HepG2 (cell line): ENCODE results near the gene SPRED2. TPM values are rescaled to one million over a fixed set of nuclear protein-coding genes. Genes with fewer than 3 reads are reported as not detected.

ENCODE experiments used
- ARID5B ChIP-seq: IDR thresholded peaks from 2 replicates; pipeline ENCODE4 v1.4.0; 2020; ENCODE audit warnings: mild to moderate bottlenecking, missing genetic modification reagents
- CHCHD3 ChIP-seq: sonication (generic); formaldehyde crosslinking; IDR thresholded peaks from 2 replicates; pipeline ENCODE4 v1.8.0; 2022; ENCODE audit warnings: mild to moderate bottlenecking, missing genetic modification reagents, moderate library complexity
- FOXC1 ChIP-seq: sonication (generic); formaldehyde crosslinking; IDR thresholded peaks from 2 replicates; pipeline ENCODE4 v1.8.0; 2022; ENCODE audit warnings: mild to moderate bottlenecking, missing genetic modification reagents, borderline replicate concordance
- HNF1B ChIP-seq: sonication (generic); formaldehyde crosslinking; IDR thresholded peaks from 2 replicates; pipeline ENCODE4 v1.5.1; 2020; ENCODE audit warnings: mild to moderate bottlenecking, moderate library complexity, missing genetic modification reagents
- ZNF891 ChIP-seq: sonication (generic); formaldehyde crosslinking; IDR thresholded peaks from 2 replicates; pipeline ENCODE4 v1.5.0; 2020; ENCODE audit warnings: mild to moderate bottlenecking, missing genetic modification reagents
- ZSCAN25 ChIP-seq: sonication (generic); formaldehyde crosslinking; IDR thresholded peaks from 2 replicates; pipeline ENCODE4 v1.8.0; 2022; ENCODE audit warnings: mild to moderate bottlenecking, missing genetic modification reagents
- polyA plus RNA-seq, 8 experiments: library from polyadenylated mRNA; depleted of rRNA in 3 of 8; stranded (reverse) in 7 of 8; unstranded in 1 of 8; fragments of >200 nt; fragmentation: Illumina TruSeq in 4 of 8; extraction: Trizol in 4 of 8; gene quantifications; 2 replicates each; pipeline versions ENCODE4 v1.2.1 to v1.2.3, GENCODE V29; 2011 to 2016; ENCODE audit warnings: low read depth in 4 of 8, missing spikeins in 1 of 8, mixed read lengths in 1 of 8; ENCODE audit not compliant: insufficient read depth in 1 of 8
- total RNA-seq, 5 experiments: library from RNA; depleted of rRNA; stranded (reverse); fragments of >200 nt; fragmentation: Illumina TruSeq; extraction: Trizol; gene quantifications; 2 replicates each; pipeline ENCODE4 v1.2.3, GENCODE V29; 2016; ENCODE audit warnings: low read depth in 1 of 5
- TF ChIP-seq, protein P1 (sequence below): sonication (generic); formaldehyde crosslinking; IDR thresholded peaks from 2 replicates; pipeline ENCODE4; 2020; ENCODE audit warnings: missing genetic modification reagents, mild to moderate bottlenecking, borderline replicate concordance
- TF ChIP-seq, protein P2 (sequence below): sonication (generic); formaldehyde crosslinking; IDR thresholded peaks from 2 replicates; pipeline ENCODE4 v1.5.0; 2020; ENCODE audit warnings: mild to moderate bottlenecking, missing genetic modification reagents, borderline replicate concordance
- TF ChIP-seq, protein P3 (sequence below): sonication (generic); formaldehyde crosslinking; IDR thresholded peaks from 2 replicates; pipeline ENCODE4 v1.4.0; 2020; ENCODE audit warnings: mild to moderate bottlenecking, low read depth, missing genetic modification reagents

Gene SPRED2
- total and polyA plus RNA-seq, 2 of the 13 experiments (the other 11 are each of a cell fraction or from before 2014, with no cell fraction given): 13.0 to 37.0 TPM

- TF ChIP-seq, protein P1, sequence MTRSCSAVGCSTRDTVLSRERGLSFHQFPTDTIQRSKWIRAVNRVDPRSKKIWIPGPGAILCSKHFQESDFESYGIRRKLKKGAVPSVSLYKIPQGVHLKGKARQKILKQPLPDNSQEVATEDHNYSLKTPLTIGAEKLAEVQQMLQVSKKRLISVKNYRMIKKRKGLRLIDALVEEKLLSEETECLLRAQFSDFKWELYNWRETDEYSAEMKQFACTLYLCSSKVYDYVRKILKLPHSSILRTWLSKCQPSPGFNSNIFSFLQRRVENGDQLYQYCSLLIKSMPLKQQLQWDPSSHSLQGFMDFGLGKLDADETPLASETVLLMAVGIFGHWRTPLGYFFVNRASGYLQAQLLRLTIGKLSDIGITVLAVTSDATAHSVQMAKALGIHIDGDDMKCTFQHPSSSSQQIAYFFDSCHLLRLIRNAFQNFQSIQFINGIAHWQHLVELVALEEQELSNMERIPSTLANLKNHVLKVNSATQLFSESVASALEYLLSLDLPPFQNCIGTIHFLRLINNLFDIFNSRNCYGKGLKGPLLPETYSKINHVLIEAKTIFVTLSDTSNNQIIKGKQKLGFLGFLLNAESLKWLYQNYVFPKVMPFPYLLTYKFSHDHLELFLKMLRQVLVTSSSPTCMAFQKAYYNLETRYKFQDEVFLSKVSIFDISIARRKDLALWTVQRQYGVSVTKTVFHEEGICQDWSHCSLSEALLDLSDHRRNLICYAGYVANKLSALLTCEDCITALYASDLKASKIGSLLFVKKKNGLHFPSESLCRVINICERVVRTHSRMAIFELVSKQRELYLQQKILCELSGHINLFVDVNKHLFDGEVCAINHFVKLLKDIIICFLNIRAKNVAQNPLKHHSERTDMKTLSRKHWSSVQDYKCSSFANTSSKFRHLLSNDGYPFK (CRISPR knock-in tag): no peak
- 0 out of 2 replicates have a peak, but pooled peaks have one; percentile 2 for TF ChIP-seq HNF1B
- no peak for TF ChIP-seq FOXC1
- no peak for TF ChIP-seq ZSCAN25 (CRISPR knock-in tag)
- 0 out of 2 replicates have a peak, but pooled peaks have one; percentile 12 for TF ChIP-seq CHCHD3
- TF ChIP-seq ARID5B (CRISPR knock-in tag): no peak
- TF ChIP-seq, protein P2, sequence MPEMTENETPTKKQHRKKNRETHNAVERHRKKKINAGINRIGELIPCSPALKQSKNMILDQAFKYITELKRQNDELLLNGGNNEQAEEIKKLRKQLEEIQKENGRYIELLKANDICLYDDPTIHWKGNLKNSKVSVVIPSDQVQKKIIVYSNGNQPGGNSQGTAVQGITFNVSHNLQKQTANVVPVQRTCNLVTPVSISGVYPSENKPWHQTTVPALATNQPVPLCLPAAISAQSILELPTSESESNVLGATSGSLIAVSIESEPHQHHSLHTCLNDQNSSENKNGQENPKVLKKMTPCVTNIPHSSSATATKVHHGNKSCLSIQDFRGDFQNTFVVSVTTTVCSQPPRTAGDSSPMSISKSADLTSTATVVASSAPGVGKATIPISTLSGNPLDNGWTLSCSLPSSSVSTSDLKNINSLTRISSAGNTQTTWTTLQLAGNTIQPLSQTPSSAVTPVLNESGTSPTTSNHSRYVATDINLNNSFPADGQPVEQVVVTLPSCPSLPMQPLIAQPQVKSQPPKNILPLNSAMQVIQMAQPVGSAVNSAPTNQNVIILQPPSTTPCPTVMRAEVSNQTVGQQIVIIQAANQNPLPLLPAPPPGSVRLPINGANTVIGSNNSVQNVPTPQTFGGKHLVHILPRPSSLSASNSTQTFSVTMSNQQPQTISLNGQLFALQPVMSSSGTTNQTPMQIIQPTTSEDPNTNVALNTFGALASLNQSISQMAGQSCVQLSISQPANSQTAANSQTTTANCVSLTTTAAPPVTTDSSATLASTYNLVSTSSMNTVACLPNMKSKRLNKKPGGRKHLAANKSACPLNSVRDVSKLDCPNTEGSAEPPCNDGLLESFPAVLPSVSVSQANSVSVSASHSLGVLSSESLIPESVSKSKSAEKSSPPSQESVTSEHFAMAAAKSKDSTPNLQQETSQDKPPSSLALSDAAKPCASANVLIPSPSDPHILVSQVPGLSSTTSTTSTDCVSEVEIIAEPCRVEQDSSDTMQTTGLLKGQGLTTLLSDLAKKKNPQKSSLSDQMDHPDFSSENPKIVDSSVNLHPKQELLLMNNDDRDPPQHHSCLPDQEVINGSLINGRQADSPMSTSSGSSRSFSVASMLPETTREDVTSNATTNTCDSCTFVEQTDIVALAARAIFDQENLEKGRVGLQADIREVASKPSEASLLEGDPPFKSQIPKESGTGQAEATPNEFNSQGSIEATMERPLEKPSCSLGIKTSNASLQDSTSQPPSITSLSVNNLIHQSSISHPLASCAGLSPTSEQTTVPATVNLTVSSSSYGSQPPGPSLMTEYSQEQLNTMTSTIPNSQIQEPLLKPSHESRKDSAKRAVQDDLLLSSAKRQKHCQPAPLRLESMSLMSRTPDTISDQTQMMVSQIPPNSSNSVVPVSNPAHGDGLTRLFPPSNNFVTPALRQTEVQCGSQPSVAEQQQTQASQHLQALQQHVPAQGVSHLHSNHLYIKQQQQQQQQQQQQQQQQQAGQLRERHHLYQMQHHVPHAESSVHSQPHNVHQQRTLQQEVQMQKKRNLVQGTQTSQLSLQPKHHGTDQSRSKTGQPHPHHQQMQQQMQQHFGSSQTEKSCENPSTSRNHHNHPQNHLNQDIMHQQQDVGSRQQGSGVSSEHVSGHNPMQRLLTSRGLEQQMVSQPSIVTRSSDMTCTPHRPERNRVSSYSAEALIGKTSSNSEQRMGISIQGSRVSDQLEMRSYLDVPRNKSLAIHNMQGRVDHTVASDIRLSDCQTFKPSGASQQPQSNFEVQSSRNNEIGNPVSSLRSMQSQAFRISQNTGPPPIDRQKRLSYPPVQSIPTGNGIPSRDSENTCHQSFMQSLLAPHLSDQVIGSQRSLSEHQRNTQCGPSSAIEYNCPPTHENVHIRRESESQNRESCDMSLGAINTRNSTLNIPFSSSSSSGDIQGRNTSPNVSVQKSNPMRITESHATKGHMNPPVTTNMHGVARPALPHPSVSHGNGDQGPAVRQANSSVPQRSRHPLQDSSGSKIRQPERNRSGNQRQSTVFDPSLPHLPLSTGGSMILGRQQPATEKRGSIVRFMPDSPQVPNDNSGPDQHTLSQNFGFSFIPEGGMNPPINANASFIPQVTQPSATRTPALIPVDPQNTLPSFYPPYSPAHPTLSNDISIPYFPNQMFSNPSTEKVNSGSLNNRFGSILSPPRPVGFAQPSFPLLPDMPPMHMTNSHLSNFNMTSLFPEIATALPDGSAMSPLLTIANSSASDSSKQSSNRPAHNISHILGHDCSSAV (CRISPR knock-in tag): no peak
- TF ChIP-seq ZNF891 (CRISPR knock-in tag): no peak
- TF ChIP-seq, protein P3, sequence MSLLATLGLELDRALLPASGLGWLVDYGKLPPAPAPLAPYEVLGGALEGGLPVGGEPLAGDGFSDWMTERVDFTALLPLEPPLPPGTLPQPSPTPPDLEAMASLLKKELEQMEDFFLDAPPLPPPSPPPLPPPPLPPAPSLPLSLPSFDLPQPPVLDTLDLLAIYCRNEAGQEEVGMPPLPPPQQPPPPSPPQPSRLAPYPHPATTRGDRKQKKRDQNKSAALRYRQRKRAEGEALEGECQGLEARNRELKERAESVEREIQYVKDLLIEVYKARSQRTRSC (CRISPR knock-in tag): no peak
These were observed 5.2 kb upstream of the SPRED2 start (continued) for GRCh38 chr2:65437392-65438135.
